Measurements from ENCODE around the gene DCAF17.
A peak's percentile ranks its signal among the peaks of the same experiment; 100 is the strongest.
"Not testable (repeated sequence)": the region's sequence is repeated elsewhere in the genome, so short reads cannot be mapped to it uniquely, and the experiment has no call there.

The DCAF17 gene

GRCh38 chr2:171512683-171513195, 78.7 kb downstream of the DCAF17 start:
- no peak for DNase-seq (ENCODE audit: low read depth in 4 of 4, low spot score in 1 of 4)

GRCh38 chr2:171513719-171514160, 79.7 kb downstream of the DCAF17 start:
- no peak for DNase-seq (ENCODE audit: low read depth in 4 of 4, low spot score in 1 of 4)

GRCh38 chr2:171514908-171515582, 81.0 kb downstream of the DCAF17 start:
- DNase-seq (ENCODE audit: low read depth in 4 of 4, low spot score in 1 of 4) = no peak

GRCh38 chr2:171515672-171516298, 81.8 kb downstream of the DCAF17 start:
- no peak for DNase-seq (ENCODE audit: low read depth in 4 of 4, low spot score in 1 of 4)

- no peak for DNase-seq (ENCODE audit: low read depth in 4 of 4, low spot score in 1 of 4)
Measured at GRCh38 chr2:171516793-171517192, 82.8 kb downstream of the DCAF17 start.

- DNase-seq (ENCODE audit: low read depth in 4 of 4, low spot score in 1 of 4) = no peak
Measured at GRCh38 chr2:171520471-171520870, 86.4 kb downstream of the DCAF17 start.

GRCh38 chr2:171521361-171522051, 87.5 kb downstream of the DCAF17 start:
- DNase-seq (ENCODE audit: low read depth in 4 of 4, low spot score in 1 of 4) = no peak

GRCh38 chr2:171522052-171522787, 88.2 kb downstream of the DCAF17 start, which contains the start of gene CYBRD1:
CYBRD1 (plus strand) TSS chr2:171522474; CDS start chr2:171522546, 72 bp downstream.
- peak in 1 of 4 experiments; percentile 14 for DNase-seq (ENCODE audit: low read depth in 4 of 4, low spot score in 1 of 4)

- DNase-seq (ENCODE audit: low read depth in 4 of 4, low spot score in 1 of 4) = no peak
Measured at GRCh38 chr2:171522788-171523087, 88.7 kb downstream of the DCAF17 start.

GRCh38 chr2:171523088-171524017, 89.3 kb downstream of the DCAF17 start:
- no peak for DNase-seq (ENCODE audit: low read depth in 4 of 4, low spot score in 1 of 4)

GRCh38 chr2:171524018-171524401, 90.0 kb downstream of the DCAF17 start:
- no peak for DNase-seq (ENCODE audit: low read depth in 4 of 4, low spot score in 1 of 4)

- DNase-seq (ENCODE audit: low read depth in 4 of 4, low spot score in 1 of 4) = no peak
Measured at GRCh38 chr2:171529914-171530313, 95.9 kb downstream of the DCAF17 start.

GRCh38 chr2:171530378-171530777, 96.4 kb downstream of the DCAF17 start:
- DNase-seq (ENCODE audit: low read depth in 4 of 4, low spot score in 1 of 4) = no peak

GRCh38 chr2:171530859-171531258, 96.8 kb downstream of the DCAF17 start:
- not testable (repeated sequence) for DNase-seq (ENCODE audit: low read depth in 4 of 4, low spot score in 1 of 4)

- DNase-seq (ENCODE audit: low read depth in 4 of 4, low spot score in 1 of 4) = no peak
Measured at GRCh38 chr2:171531291-171531690, 97.3 kb downstream of the DCAF17 start.

GRCh38 chr2:171531836-171532450, 97.9 kb downstream of the DCAF17 start:
- no peak for DNase-seq (ENCODE audit: low read depth in 4 of 4, low spot score in 1 of 4)

GRCh38 chr2:171533331-171533730, 99.3 kb downstream of the DCAF17 start:
- no peak for DNase-seq (ENCODE audit: low read depth in 4 of 4, low spot score in 1 of 4)
